ENCODE measurements around the gene KLHDC1. TPM values are rescaled to one million over a fixed set of nuclear protein-coding genes. Genes with fewer than 3 reads are reported as not detected.
"Not testable (repeated sequence)": the region's sequence is repeated elsewhere in the genome, so short reads cannot be mapped to it uniquely, and the experiment has no call there.

The KLHDC1 gene
- total RNA-seq, 1 donor from 2014 or later: 5.9 TPM

- ATAC-seq (ENCODE audit: poor library complexity); DNase-seq; intact Hi-C loops (cut with DNase I): not testable (repeated sequence)
These were observed 11.6 kb downstream of the KLHDC1 start for GRCh38 chr14:49704471-49704870.

GRCh38 chr14:49710993-49711392 is 18.1 kb downstream of the KLHDC1 start:
- DNase-seq; ATAC-seq (ENCODE audit: poor library complexity); intact Hi-C loops (cut with DNase I): not testable (repeated sequence)

GRCh38 chr14:49720744-49721143 is 27.8 kb downstream of the KLHDC1 start:
- DNase-seq (no peak), ATAC-seq (ENCODE audit: poor library complexity) (no peak)
- intact Hi-C loops (cut with DNase I): no loop called here

- DNase-seq; ATAC-seq (ENCODE audit: poor library complexity); intact Hi-C loops (cut with DNase I): not testable (repeated sequence)
These were observed 29.0 kb downstream of the KLHDC1 start for GRCh38 chr14:49721733-49722435.

GRCh38 chr14:49727171-49727570 is 34.3 kb downstream of the KLHDC1 start:
- DNase-seq (no peak), ATAC-seq (ENCODE audit: poor library complexity) (no peak)
- intact Hi-C loops (cut with DNase I): no loop called here

- no peak for ATAC-seq (ENCODE audit: poor library complexity)
- no peak for DNase-seq
- intact Hi-C loops (cut with DNase I): no loop called here
These were observed 40.0 kb downstream of the KLHDC1 start for GRCh38 chr14:49732896-49733295.

- no peak for ATAC-seq (ENCODE audit: poor library complexity)
These were observed 40.9 kb downstream of the KLHDC1 start for GRCh38 chr14:49733836-49734235.

GRCh38 chr14:49735669-49736068 is 42.7 kb downstream of the KLHDC1 start:
- ATAC-seq (ENCODE audit: poor library complexity); intact Hi-C loops (cut with DNase I); DNase-seq: not testable (repeated sequence)

More at GRCh38 chr14:49733836-49734235, 40.9 kb downstream of the KLHDC1 start:
- DNase-seq: no peak
- intact Hi-C loops (cut with DNase I): no loop called here

GRCh38 chr14:49745191-49745590 is 52.3 kb downstream of the KLHDC1 start:
- no peak for DNase-seq
- ATAC-seq (ENCODE audit: poor library complexity): no peak
- intact Hi-C loops (cut with DNase I): no loop called here

GRCh38 chr14:49746476-49746875 is 53.6 kb downstream of the KLHDC1 start:
- intact Hi-C loops (cut with DNase I); ATAC-seq (ENCODE audit: poor library complexity); DNase-seq: not testable (repeated sequence)

GRCh38 chr14:49754570-49755097 is 61.7 kb downstream of the KLHDC1 start:
- intact Hi-C loops (cut with DNase I): no loop called here
- ATAC-seq (ENCODE audit: poor library complexity) (no peak), DNase-seq (no peak)

- intact Hi-C loops (cut with DNase I): no loop called here
- no peak for DNase-seq
- ATAC-seq (ENCODE audit: poor library complexity): no peak
These were observed 62.5 kb downstream of the KLHDC1 start for GRCh38 chr14:49755378-49755777.

- ATAC-seq (ENCODE audit: poor library complexity): no peak
- no peak for DNase-seq
- intact Hi-C loops (cut with DNase I): no loop called here
These were observed 69.1 kb downstream of the KLHDC1 start for GRCh38 chr14:49761839-49762551.

- DNase-seq (no peak), ATAC-seq (ENCODE audit: poor library complexity) (no peak)
- intact Hi-C loops (cut with DNase I): no loop called here
These were observed 73.9 kb downstream of the KLHDC1 start for GRCh38 chr14:49766839-49767238.

GRCh38 chr14:49767270-49767570 is 74.3 kb downstream of the KLHDC1 start:
- intact Hi-C loops (cut with DNase I): no loop called here
- no peak for ATAC-seq (ENCODE audit: poor library complexity)

GRCh38 chr14:49767571-49768300 is 74.8 kb downstream of the KLHDC1 start, which contains the start of gene KLHDC2:
Gene KLHDC2, plus strand, starts transcription at chr14:49768153. Its CDS starts 316 bp downstream, at chr14:49768469.
- peak; percentile 94 for DNase-seq
- intact Hi-C loops (cut with DNase I): loop anchor here (1.0 kb wide), 1 partner anchor 133 kb away; no protein-coding TSS in a partner anchor
- ATAC-seq (ENCODE audit: poor library complexity): peak; percentile 97

More at GRCh38 chr14:49767270-49767570, 74.3 kb downstream of the KLHDC1 start:
- DNase-seq: no peak

- peak; percentile 46 for ATAC-seq (ENCODE audit: poor library complexity)
- intact Hi-C loops (cut with DNase I): loop anchor here (1.0 kb wide), 1 partner anchor 134 kb away; no protein-coding TSS in a partner anchor
- DNase-seq: peak; percentile 76
These were observed 75.6 kb downstream of the KLHDC1 start for GRCh38 chr14:49768301-49769121.

GRCh38 chr14:49769171-49769570 is 76.3 kb downstream of the KLHDC1 start:
- intact Hi-C loops (cut with DNase I): no loop called here
- no peak for ATAC-seq (ENCODE audit: poor library complexity)

More at GRCh38 chr14:49769171-49769570, 76.3 kb downstream of the KLHDC1 start:
- DNase-seq: no peak
